GM21786 (cell line): ENCODE data around the gene ACVR2A.

Source experiments
- ATAC-seq: cut with Tn5 transposase; IDR thresholded peaks from one replicate; pipeline ENCODE4 v1.9.1; 2021; ENCODE audit not compliant: unreplicated experiment

ACVR2A gene

DNA sequence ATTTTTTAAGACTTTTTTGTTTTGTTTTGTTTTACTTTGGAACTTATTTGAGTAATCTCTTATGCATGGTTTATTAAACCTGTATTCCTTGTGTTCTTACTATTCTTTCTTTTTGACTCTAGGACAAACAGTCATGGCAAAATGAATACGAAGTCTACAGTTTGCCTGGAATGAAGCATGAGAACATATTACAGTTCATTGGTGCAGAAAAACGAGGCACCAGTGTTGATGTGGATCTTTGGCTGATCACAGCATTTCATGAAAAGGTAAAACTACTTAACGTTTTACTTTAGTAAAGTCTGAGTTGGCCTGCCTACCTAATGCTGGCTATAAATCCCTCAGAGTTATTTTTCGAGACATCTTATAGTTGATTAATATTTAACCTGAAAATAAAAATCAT, 72.3 kb downstream of the ACVR2A start:
- no peak for ATAC-seq

DNA sequence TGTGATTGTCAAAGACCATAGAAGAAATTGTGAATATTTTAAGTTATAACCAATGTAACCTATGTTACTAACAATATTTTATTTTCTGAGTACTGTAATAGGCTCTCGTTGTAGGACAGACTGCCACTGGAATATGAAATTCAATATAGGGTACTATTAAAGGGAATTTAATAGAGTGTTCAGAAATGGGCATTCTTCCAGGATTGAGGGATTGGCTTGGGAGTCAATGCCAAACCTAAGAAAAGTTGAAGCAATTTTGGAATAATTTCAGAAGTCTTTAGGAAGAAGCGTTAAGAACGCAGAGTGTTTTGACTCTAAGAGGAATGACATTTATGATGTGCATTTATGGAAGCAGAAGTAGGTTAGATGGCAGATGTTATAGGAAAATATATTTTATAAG, 79.0 kb downstream of the ACVR2A start:
- ATAC-seq = no peak

DNA sequence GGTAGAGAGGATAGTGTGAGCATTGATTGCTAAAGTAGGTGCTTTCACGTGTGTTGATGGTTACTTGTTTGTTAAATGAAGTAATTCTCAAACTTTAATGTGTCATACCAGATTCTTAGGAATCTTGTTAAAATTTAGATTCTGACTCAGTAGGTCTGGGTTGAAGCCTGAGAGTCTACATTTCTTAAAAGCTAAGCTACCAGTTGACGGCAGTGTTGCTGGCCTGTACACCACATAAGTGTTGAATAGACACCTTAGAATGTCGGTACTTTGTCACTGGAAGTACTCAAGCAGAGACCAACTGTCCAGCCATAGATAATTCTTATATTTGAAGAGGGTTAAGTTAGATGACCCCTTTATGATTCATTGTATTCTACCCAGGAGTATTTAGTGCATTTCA, 79.8 kb downstream of the ACVR2A start:
- ATAC-seq = no peak

DNA sequence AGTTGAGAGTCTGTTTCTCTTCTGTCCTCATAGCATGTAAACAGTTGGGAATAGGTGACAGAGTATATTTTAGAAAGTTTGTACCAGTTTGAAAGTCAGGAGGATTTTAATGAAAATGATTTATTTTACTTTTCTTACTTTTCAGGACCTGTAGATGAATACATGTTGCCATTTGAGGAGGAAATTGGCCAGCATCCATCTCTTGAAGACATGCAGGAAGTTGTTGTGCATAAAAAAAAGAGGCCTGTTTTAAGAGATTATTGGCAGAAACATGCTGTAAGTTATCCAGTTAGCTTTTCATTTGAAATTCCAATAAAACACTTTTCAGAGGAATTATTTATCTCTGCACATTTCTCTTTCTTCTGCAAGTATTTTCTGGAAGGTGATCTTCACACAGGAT, 81.1 kb downstream of the ACVR2A start:
- no peak for ATAC-seq

DNA sequence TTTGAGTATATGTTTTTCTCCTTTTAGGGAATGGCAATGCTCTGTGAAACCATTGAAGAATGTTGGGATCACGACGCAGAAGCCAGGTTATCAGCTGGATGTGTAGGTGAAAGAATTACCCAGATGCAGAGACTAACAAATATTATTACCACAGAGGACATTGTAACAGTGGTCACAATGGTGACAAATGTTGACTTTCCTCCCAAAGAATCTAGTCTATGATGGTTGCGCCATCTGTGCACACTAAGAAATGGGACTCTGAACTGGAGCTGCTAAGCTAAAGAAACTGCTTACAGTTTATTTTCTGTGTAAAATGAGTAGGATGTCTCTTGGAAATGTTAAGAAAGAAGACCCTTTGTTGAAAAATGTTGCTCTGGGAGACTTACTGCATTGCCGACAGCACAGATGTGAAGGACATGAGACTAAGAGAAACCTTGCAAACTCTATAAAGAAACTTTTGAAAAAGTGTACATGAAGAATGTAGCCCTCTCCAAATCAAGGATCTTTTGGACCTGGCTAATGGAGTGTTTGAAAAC, 82.3 kb downstream of the ACVR2A start:
- ATAC-seq = no peak

DNA sequence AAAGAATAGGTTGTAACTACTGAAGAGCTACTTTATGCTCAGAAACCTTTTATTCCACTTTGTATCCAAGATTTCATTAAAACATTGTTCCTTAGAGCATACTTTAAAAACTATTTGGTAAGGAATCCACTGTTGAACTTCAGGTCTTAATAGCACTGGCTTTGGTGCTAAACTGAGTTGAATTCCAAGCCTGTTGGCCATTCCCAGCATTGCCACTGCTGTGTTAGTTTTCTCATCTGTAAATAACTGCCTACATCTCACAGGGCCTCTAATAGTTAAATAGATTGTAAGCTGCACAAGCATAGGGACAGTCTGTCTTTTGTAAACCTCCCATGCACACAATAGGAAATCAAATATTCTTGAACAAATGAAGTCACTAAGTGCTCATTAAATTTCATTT, 89.1 kb downstream of the ACVR2A start:
- ATAC-seq = no peak

DNA sequence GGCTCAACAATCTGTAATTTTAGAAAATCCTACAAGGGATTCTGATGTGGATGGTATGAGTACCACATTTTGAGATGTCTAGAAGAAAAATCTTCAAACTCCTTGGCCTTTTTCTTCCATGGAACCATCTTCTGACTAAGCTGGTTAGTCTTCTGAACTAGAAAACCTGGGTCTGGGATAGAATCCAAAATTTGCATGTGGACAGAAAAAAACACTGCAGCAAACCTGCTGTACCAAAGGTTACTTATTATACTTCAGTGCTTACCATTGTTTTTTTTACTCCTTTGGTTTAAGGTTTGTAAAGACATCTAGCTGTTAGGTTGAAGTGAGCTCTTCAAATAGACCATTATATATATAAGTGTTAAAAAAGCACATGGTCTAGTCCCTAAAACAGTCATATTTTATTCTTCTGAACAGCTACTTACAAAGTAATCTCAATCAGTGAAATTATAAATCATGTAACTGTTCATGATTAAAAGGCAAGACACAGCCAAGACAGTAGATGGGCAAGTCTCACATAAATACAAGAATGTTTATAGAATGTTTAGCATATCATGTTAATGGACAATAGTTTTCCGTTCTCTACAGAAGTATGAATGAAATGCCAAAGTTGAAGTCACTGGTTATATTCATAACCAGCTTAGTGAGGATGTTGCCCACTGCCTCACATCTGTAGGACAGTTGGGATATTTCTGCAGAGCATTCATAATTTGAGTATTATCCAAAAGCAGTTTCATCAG, 90.2 kb downstream of the ACVR2A start:
- no peak for ATAC-seq

DNA sequence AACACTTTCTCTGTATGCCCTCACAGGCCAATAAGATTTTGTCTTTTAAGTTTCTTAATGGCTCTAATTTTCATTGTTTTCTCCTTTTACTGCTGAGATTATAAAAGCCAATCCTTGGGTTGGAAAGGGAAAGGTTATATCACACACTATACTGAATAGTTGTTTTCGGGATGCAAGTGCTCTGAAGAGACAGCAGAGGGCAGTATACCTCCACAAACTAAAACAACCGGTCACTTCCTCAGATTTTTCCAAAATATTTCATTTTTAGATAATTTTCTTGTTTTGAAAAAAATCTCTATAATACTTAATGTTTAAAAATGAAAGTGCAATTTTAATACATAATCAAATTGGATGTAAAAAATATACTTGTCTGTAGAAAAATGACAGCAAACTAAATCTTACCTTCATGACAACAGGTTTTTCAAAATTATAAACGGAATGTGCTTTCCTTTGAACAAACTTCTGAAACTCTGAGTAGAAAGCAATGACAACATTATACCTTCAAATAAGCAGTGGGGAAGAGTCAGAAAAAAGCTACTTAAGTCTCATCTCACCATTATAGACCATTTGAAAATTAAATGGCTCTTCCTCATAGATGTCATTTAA, 93.0 kb downstream of the ACVR2A start:
- peak; percentile 79 for ATAC-seq

DNA sequence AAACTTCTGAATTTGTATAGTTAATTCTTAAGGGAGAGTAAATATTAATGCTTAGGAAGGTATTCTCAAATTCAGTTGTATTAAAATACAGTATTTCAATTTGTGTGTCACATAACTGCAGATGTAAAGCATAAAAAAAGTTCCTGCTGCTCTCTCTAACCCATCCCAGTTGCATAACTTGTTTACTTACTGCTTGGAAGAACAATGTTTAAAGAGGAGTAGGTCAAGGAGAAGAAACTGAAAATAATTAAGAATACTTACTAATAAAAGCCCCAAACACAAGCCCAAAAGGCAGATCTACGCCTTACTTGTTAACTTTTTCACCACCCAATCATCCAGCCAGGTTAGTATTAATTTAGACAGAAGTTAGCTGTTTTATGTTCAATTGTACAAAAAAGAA, 94.5 kb downstream of the ACVR2A start:
- no peak for ATAC-seq

DNA sequence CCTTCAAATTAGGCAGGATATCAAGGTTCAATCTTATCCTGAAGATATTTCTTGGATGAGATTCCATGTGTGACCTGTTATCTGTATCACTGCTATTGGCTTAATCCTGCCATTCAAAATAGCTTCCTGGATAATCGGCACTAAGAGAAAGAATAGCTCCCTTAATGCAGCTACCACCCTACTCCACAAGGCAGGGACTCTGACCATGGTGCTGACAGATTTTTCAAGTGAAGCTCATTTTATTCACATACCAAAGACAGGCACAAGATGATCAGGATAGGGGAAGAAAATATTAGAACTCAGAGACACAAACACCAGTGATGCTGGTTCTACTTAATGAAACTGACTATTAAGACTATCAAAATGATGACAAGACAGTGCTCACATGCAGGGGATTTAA, 100.8 kb downstream of the ACVR2A start:
- no peak for ATAC-seq

DNA sequence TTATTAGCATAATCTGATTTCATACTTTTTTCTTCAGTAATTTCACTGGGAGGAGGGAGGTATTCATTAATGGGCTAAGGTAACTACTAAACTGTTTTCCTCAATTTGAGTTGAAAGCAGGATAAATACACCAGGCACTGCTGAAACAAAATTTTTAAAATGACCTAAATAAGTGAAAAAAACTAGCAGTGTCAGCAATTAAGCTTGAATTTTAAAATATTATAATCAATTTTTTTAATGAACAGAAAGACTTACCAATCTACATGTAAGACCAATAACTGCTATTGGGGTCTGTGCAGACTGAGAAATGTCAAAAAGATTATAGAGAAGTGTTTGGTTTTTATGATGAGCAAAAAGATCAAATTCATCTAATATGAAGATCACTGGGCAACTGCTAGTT, 107.3 kb downstream of the ACVR2A start:
- no peak for ATAC-seq

DNA sequence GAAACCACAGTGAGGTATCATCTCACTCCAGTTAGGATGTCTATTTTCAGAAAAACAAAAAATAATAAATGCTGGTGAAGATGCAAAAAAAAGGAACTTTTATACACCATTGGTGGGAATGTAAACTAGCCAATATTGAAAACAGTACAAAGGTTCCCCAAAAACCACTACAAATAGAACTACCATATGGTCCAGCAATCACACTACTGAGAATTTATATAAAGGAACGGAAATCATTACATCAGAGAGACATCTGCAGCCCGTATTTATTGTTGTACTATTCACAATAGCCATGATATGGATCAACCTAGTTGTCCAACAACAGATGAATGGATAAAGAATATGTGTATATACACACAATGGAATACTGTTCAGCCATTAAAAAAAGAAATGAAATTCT, 123.7 kb downstream of the ACVR2A start:
- ATAC-seq = no peak

DNA sequence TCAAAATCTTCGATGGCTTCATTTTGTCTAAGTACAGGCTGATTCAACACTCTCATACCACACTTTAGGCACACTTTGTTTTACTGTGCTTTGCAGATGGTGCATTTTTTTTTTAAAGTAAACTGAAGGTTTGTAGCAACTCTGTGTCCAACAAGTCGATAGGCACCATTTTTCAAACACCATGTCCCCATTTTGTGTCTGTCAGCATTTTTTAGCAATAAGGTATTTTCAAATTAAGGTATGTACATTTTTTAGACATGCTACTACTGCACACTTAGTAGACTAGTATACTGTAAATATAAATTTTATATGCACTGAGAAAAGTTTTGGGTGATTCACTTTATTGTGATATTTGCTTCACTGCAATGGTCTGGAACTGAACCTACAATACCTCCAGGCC, 131.3 kb downstream of the ACVR2A start:
- no peak for ATAC-seq

DNA sequence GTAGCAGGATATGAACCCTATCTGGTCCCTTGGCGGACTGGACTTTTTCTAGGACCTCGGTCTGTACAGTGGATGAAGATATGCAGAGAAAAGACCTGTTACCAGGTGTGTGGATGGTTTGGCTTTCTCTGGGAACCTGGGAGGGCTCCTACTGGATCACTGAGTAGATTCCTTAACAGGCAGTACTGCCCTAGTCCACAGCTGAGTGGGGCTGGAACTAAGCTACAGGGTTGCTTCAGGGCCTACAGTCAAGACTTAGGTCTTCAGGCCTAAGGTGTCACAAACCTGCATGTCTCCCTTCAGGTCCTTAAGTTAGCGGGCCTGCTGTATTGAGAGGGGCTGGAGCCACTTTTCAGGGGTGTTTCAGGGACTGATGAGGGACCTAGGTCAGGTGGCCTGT, 132.8 kb downstream of the ACVR2A start:
- no peak for ATAC-seq
